Measurements from ENCODE around the gene ZCCHC2.

ZCCHC2 gene

DNA sequence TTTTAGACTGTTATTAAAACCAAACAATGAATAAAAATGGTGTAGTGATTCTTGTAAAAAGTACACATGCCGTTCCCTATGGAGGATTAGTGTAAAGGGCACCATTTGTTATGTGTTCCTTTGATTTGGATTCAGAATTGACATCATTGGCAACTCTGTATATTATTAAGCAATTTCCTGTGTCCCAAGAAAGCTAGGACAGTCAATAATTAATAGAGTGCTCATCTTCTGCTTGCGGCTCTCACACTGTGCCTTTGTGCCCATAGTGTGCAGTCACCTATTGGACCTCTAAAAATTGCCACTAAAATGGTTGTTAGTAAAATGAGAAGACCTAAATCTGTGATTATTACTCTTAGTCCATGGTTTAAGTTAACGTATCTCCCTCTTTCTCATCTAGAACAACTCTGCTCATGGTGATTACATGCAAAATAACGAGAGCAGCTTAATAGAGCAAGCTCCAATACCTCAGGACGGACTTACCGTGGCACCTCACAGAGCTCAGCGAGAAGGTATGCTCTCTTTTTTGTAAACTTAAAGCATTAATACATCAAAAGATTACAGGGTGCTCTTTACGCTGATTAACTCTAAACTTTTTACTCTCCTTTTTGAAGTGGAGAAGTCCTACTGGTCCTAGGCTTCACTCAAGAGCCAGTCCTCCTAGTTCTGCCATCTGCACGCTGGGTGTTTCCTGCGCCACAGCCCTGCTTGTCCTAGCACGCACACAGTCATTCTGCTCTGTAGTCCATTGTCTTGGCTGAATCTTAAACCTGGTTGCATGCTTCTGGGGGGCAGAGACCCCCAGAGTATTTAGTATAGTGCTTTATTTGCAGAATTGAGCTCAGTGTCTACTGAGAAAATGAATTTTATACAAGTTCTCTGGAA lies 16.7 kb downstream of the ZCCHC2 start:
- Histone ChIP-seq H3K27me3 (ENCODE audit: control insufficient read depth, insufficient read depth, low read length) (no peaks in the 10 kb centered on the region), H3K9ac (ENCODE audit: low read length) (no peak overlapping the region), H3K4me3 (ENCODE audit: low read depth, low read length) (no peak overlapping the region), H3K27ac (ENCODE audit: low read depth, low read length) (no peak overlapping the region), H3K36me3 (ENCODE audit: control insufficient read depth, insufficient read depth, low read length) (peaks cover 11% of the 10 kb centered on the region), H3K4me1 (ENCODE audit: control insufficient read depth, insufficient read depth, low read length) (no peaks in the 10 kb centered on the region), H3K9me3 (ENCODE audit: control insufficient read depth, insufficient read depth, low read depth, low read length) (no peaks in the 10 kb centered on the region)

DNA sequence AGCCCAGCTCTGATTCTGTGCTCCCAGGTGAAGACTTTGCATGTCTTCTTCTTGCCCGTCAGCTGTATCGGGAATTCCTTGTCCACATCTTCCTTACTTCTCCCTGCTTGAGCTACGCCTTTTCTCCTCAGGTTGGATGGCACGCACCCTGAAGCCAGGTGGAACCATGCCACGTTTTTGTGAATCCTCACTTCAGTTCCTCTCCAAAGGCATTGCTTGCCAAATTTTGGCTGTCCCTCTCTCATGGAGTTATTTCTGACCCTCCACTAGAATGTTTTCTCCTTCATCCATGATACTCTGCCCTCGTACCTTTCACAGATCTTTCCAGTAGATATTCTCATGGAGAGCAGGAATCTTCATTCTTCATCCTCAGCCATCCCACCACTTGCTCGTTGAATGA lies 20.2 kb downstream of the ZCCHC2 start:
- no peak overlapping the region for H3K27ac ChIP-seq (ENCODE audit: low read depth, low read length)
- no peaks in the 10 kb centered on the region for H3K27me3 ChIP-seq (ENCODE audit: control insufficient read depth, insufficient read depth, low read length)
- no peak overlapping the region for H3K9ac ChIP-seq (ENCODE audit: low read length)
- H3K9me3 ChIP-seq (ENCODE audit: control insufficient read depth, insufficient read depth, low read depth, low read length) = no peaks in the 10 kb centered on the region
- peaks cover 11% of the 10 kb centered on the region for H3K36me3 ChIP-seq (ENCODE audit: control insufficient read depth, insufficient read depth, low read length)
- no peak overlapping the region for H3K4me3 ChIP-seq (ENCODE audit: low read depth, low read length)
- no peaks in the 10 kb centered on the region for H3K4me1 ChIP-seq (ENCODE audit: control insufficient read depth, insufficient read depth, low read length)

DNA sequence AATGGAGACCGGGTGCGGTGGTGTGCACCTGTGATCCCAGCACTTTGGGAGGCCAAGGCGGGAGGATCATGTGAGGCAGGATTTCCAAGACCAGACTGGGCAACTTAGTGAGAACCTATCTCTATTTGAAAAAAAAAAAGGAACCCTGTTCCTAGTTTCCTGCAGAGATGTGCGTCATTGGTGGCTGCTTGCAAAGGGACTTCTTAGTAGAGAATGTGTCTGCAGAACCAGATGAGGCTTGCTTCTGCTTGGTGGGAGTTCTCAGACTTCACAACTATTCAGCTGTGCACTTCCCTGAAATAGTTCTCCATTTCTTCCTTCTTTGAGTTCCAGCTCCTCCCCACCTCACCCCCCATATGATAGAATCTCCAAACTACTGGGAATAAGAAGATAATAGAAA lies 22.3 kb downstream of the ZCCHC2 start:
- H3K4me3 ChIP-seq (ENCODE audit: low read depth, low read length) = no peak overlapping the region
- no peak overlapping the region for H3K27ac ChIP-seq (ENCODE audit: low read depth, low read length)
- H3K9ac ChIP-seq (ENCODE audit: low read length) = no peak overlapping the region
- no peaks in the 10 kb centered on the region for H3K9me3 ChIP-seq (ENCODE audit: control insufficient read depth, insufficient read depth, low read depth, low read length)
- H3K27me3 ChIP-seq (ENCODE audit: control insufficient read depth, insufficient read depth, low read length) = no peaks in the 10 kb centered on the region
- peaks cover 12% of the 10 kb centered on the region for H3K36me3 ChIP-seq (ENCODE audit: control insufficient read depth, insufficient read depth, low read length)
- no peaks in the 10 kb centered on the region for H3K4me1 ChIP-seq (ENCODE audit: control insufficient read depth, insufficient read depth, low read length)

DNA sequence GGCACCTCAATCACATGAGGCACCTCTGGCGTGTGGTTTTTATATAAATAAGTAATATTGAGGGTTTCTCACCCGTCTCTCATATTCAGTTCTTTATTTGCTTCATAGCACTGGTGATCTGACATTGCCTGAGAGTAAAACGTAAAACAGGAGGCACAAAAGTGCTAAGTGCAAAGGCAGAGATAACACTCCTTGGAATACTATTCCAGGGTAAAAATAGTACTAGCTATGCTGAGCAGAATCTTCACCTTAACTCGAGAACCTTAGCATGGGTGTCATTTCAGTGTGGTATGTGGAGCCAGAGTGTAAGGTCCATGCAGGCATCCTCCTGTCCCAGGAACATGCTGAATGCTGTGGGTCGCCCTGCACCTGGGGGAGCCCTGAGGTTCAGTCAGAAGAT lies 26.9 kb downstream of the ZCCHC2 start:
- Histone ChIP-seq H3K27me3 (ENCODE audit: control insufficient read depth, insufficient read depth, low read length) (no peaks in the 10 kb centered on the region), H3K4me1 (ENCODE audit: control insufficient read depth, insufficient read depth, low read length) (no peaks in the 10 kb centered on the region), H3K9ac (ENCODE audit: low read length) (no peak overlapping the region), H3K27ac (ENCODE audit: low read depth, low read length) (no peak overlapping the region), H3K36me3 (ENCODE audit: control insufficient read depth, insufficient read depth, low read length) (peaks cover 12% of the 10 kb centered on the region; the same call in 1 of the 2 replicates), H3K9me3 (ENCODE audit: control insufficient read depth, insufficient read depth, low read depth, low read length) (no peaks in the 10 kb centered on the region), H3K4me3 (ENCODE audit: low read depth, low read length) (no peak overlapping the region)

DNA sequence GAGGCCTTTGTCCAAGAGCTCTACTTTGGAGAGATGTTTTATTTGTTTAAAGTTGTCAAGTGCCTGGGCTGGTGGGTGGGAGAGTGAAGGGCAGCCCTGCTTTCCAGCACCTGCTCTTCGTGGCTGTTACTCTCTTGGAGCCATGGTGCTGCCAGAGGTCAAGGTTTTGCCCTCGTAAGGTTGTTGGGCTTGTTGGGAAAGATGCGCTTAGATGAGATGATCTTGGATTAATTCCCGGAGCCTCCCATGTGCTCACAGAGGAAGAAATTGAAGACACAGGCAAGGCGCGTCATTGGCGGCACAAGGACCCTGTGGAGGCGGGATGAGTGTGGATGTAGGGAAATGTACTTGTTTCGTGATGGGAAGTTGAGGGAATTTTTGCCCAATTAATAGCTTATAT lies 27.9 kb downstream of the ZCCHC2 start:
- H3K4me3 ChIP-seq (ENCODE audit: low read depth, low read length) = no peak overlapping the region
- H3K9ac ChIP-seq (ENCODE audit: low read length) = no peak overlapping the region
- no peaks in the 10 kb centered on the region for H3K27me3 ChIP-seq (ENCODE audit: control insufficient read depth, insufficient read depth, low read length)
- peaks cover 12% of the 10 kb centered on the region; the same call in 1 of the 2 replicates for H3K36me3 ChIP-seq (ENCODE audit: control insufficient read depth, insufficient read depth, low read length)
- no peak overlapping the region for H3K27ac ChIP-seq (ENCODE audit: low read depth, low read length)
- no peaks in the 10 kb centered on the region for H3K4me1 ChIP-seq (ENCODE audit: control insufficient read depth, insufficient read depth, low read length)
- H3K9me3 ChIP-seq (ENCODE audit: control insufficient read depth, insufficient read depth, low read depth, low read length) = no peaks in the 10 kb centered on the region

GRCh38 chr18:62551972-62552513 lies 29.2 kb downstream of the ZCCHC2 start:
- Histone ChIP-seq H3K4me1 (ENCODE audit: control insufficient read depth, insufficient read depth, low read length) (no peaks in the 10 kb centered on the region), H3K9ac (ENCODE audit: low read length) (no peak overlapping the region), H3K36me3 (ENCODE audit: control insufficient read depth, insufficient read depth, low read length) (peaks cover 23% of the 10 kb centered on the region), H3K27me3 (ENCODE audit: control insufficient read depth, insufficient read depth, low read length) (no peaks in the 10 kb centered on the region), H3K9me3 (ENCODE audit: control insufficient read depth, insufficient read depth, low read depth, low read length) (no peaks in the 10 kb centered on the region), H3K4me3 (ENCODE audit: low read depth, low read length) (no peak overlapping the region), H3K27ac (ENCODE audit: low read depth, low read length) (no peak overlapping the region)

DNA sequence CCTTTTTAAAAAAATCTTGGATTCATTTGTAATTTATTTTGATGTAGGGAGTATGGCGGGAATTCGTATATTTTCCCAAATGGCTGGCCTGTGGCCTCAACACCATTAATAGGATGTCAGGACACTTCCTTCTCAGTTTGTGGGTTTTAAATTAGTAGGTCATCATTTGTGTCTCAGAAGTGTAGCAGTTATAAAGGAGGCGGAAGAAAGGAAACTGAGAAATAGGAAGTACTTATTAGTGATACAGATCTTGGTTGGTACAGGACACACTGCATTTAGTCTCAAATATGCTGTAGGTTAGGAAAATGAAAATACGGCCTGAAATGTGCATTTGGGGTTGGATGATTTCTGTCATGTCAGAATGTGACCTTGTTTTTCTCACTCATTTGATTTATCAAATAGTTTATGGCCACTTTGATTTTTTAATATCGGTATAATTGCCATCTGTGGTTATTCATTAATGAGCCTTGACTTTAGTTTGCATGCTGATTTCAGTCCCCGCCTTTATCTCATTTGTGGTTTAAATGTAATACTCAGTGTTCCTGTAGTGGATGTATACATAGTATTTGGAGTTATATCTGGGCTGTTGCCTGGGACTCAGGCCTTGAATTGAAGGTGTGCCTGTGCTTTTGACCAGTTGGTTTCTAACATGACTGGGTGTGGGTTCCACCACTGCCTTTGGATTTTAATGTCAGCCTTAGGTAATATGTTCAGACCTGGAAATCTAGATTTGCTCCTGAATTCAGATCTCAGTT lies 31.4 kb downstream of the ZCCHC2 start:
- Histone ChIP-seq H3K4me3 (ENCODE audit: low read depth, low read length) (no peak overlapping the region), H3K36me3 (ENCODE audit: control insufficient read depth, insufficient read depth, low read length) (peaks cover 32% of the 10 kb centered on the region)

GRCh38 chr18:62555135-62555534 lies 32.3 kb downstream of the ZCCHC2 start:
- Histone ChIP-seq H3K27ac (ENCODE audit: low read depth, low read length) (no peak overlapping the region), H3K36me3 (ENCODE audit: control insufficient read depth, insufficient read depth, low read length) (peaks cover 33% of the 10 kb centered on the region), H3K4me1 (ENCODE audit: control insufficient read depth, insufficient read depth, low read length) (no peaks in the 10 kb centered on the region), H3K4me3 (ENCODE audit: low read depth, low read length) (no peak overlapping the region), H3K27me3 (ENCODE audit: control insufficient read depth, insufficient read depth, low read length) (no peaks in the 10 kb centered on the region), H3K9me3 (ENCODE audit: control insufficient read depth, insufficient read depth, low read depth, low read length) (no peaks in the 10 kb centered on the region), H3K9ac (ENCODE audit: low read length) (no peak overlapping the region)

More for the DNA sequence above, 31.4 kb downstream of the ZCCHC2 start:
- Histone ChIP-seq H3K4me1 (ENCODE audit: control insufficient read depth, insufficient read depth, low read length) (no peaks in the 10 kb centered on the region), H3K9ac (ENCODE audit: low read length) (no peak overlapping the region), H3K9me3 (ENCODE audit: control insufficient read depth, insufficient read depth, low read depth, low read length) (no peaks in the 10 kb centered on the region), H3K27me3 (ENCODE audit: control insufficient read depth, insufficient read depth, low read length) (no peaks in the 10 kb centered on the region), H3K27ac (ENCODE audit: low read depth, low read length) (no peak overlapping the region)

DNA sequence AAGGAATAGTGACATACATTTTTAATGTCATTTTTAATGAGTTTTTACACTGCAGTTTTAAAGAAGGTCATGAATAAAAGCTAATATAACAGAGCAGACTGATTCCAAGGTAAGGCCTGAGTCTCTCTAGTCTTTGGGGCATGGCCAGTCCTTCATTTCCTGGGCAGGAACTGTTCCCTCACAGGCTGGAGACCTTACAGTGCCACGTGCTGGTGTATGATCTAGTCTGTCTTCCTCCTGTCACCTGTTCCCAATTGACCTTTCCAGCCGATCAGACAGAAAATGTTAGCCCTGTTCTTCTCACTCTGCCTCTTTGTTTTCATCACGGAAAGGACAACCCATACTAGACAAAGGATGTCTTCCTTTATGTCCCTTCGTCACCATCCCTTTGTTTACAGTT lies 33.6 kb downstream of the ZCCHC2 start:
- H3K36me3 ChIP-seq (ENCODE audit: control insufficient read depth, insufficient read depth, low read length) = peaks cover 33% of the 10 kb centered on the region

GRCh38 chr18:62558015-62558663 lies 35.3 kb downstream of the ZCCHC2 start:
- peaks cover 32% of the 10 kb centered on the region for H3K36me3 ChIP-seq (ENCODE audit: control insufficient read depth, insufficient read depth, low read length)

More for the DNA sequence above, 33.6 kb downstream of the ZCCHC2 start:
- Histone ChIP-seq H3K27me3 (ENCODE audit: control insufficient read depth, insufficient read depth, low read length) (no peaks in the 10 kb centered on the region), H3K4me3 (ENCODE audit: low read depth, low read length) (no peak overlapping the region), H3K9me3 (ENCODE audit: control insufficient read depth, insufficient read depth, low read depth, low read length) (no peaks in the 10 kb centered on the region), H3K27ac (ENCODE audit: low read depth, low read length) (no peak overlapping the region), H3K9ac (ENCODE audit: low read length) (no peak overlapping the region), H3K4me1 (ENCODE audit: control insufficient read depth, insufficient read depth, low read length) (no peaks in the 10 kb centered on the region)

More at GRCh38 chr18:62558015-62558663, 35.3 kb downstream of the ZCCHC2 start:
- Histone ChIP-seq H3K9me3 (ENCODE audit: control insufficient read depth, insufficient read depth, low read depth, low read length) (no peaks in the 10 kb centered on the region), H3K4me3 (ENCODE audit: low read depth, low read length) (no peak overlapping the region), H3K27ac (ENCODE audit: low read depth, low read length) (no peak overlapping the region), H3K9ac (ENCODE audit: low read length) (no peak overlapping the region), H3K4me1 (ENCODE audit: control insufficient read depth, insufficient read depth, low read length) (no peaks in the 10 kb centered on the region), H3K27me3 (ENCODE audit: control insufficient read depth, insufficient read depth, low read length) (no peaks in the 10 kb centered on the region)
